Naive thymus-derived CD4-positive, alpha-beta T cell (primary cell): ENCODE results near the gene PTBP3. TPM values are rescaled to one million over a fixed set of nuclear protein-coding genes. Genes with fewer than 3 reads are reported as not detected.
"Not testable (repeated sequence)": the region's sequence is repeated elsewhere in the genome, so short reads cannot be mapped to it uniquely, and the experiment has no call there.

Source experiments
- ATAC-seq: fragments of 150-1000 bp; cut with Tn5 transposase; 2 replicates; pipeline ENCODE4 v1.10.0; 2021; ENCODE audit warnings: mild to moderate bottlenecking, moderate library complexity
- CTCF ChIA-PET: fragments of 350-600 bp; sonication (Branson Sonifier 250); formaldehyde crosslinking; loops from one replicate; lab custom pipeline; 2021; ENCODE audit warnings: antibody characterized with exemption; lab: Charles Lee
- POLR2A ChIA-PET: fragments of 350-600 bp; sonication (Branson Sonifier 250); formaldehyde crosslinking; loops from one replicate; lab custom pipeline; 2021; ENCODE audit warnings: antibody characterized with exemption, inconsistent platforms; lab: Charles Lee
- DNase-seq, 9 donors: peaks; one replicate each; pipeline versions ENCODE4 v3.0.0 to v3.0.0-alpha.2; 2020 to 2022; ENCODE audit warnings: mixed read lengths in 1 of 9
- H3K27ac ChIP-seq: one replicate; pipeline ENCODE4 v1.7.0; 2013; ENCODE audit warnings: mild to moderate bottlenecking, low read depth, low read length, moderate library complexity
- H3K27me3 ChIP-seq, 2 donors: one replicate each; pipeline ENCODE4 v1.7.0; 2013; ENCODE audit warnings: low read length in 2 of 2, mild to moderate bottlenecking in 2 of 2, moderate library complexity in 2 of 2; ENCODE audit not compliant: control insufficient read depth in 2 of 2, insufficient read depth in 2 of 2
- H3K36me3 ChIP-seq, 3 experiments: 1 replicate in 2 of 3; 2 replicates in 1 of 3; pipeline ENCODE4 v1.7.0; 2013; ENCODE audit warnings: low read length in 3 of 3, mild to moderate bottlenecking in 3 of 3, moderate library complexity in 1 of 3; ENCODE audit not compliant: insufficient read depth in 3 of 3, control insufficient read depth in 2 of 3
- H3K4me1 ChIP-seq, 2 donors: one replicate each; pipeline ENCODE4 v1.7.0; 2013; ENCODE audit warnings: low read length in 2 of 2, mild to moderate bottlenecking in 2 of 2, moderate library complexity in 1 of 2; ENCODE audit not compliant: control insufficient read depth in 2 of 2, insufficient read depth in 2 of 2
- H3K4me3 ChIP-seq: 2 replicates; pipeline ENCODE4 v1.7.0; 2013; ENCODE audit warnings: mild to moderate bottlenecking, low read length
- H3K9me3 ChIP-seq, 3 experiments: 1 replicate in 2 of 3; 2 replicates in 1 of 3; pipeline ENCODE4 v1.7.0; 2013; ENCODE audit warnings: low read length in 3 of 3; ENCODE audit not compliant: control insufficient read depth in 2 of 3
- H3K27ac Mint-ChIP-seq, 9 donors: one replicate each; pipeline ENCODE4 v1.8.0; 2020 to 2022; ENCODE audit warnings: mixed read lengths in 9 of 9, mild to moderate bottlenecking in 8 of 9, moderate library complexity in 5 of 9, inconsistent platforms in 2 of 9
- H3K27me3 Mint-ChIP-seq, 5 donors: one replicate each; pipeline ENCODE4 v1.8.0; 2021 to 2022; ENCODE audit warnings: mixed read lengths in 5 of 5, mild to moderate bottlenecking in 1 of 5
- H3K36me3 Mint-ChIP-seq, 5 donors: one replicate each; pipeline ENCODE4 v1.8.0; 2020 to 2022; ENCODE audit warnings: mixed read lengths in 5 of 5, mild to moderate bottlenecking in 3 of 5, inconsistent platforms in 1 of 5
- H3K4me1 Mint-ChIP-seq, 7 donors: one replicate each; pipeline ENCODE4 v1.8.0; 2020 to 2022; ENCODE audit warnings: mixed read lengths in 7 of 7, mild to moderate bottlenecking in 3 of 7, inconsistent platforms in 1 of 7
- H3K4me3 Mint-ChIP-seq, 10 donors: one replicate each; pipeline ENCODE4 v1.8.0; 2020 to 2022; ENCODE audit warnings: mild to moderate bottlenecking in 10 of 10, mixed read lengths in 10 of 10, moderate library complexity in 6 of 10, inconsistent platforms in 2 of 10
- H3K9me3 Mint-ChIP-seq, 11 donors: one replicate each; pipeline ENCODE4 v1.8.0; 2020 to 2022; ENCODE audit warnings: mixed read lengths in 11 of 11, mild to moderate bottlenecking in 4 of 11, inconsistent platforms in 1 of 11, moderate library complexity in 1 of 11
- intact Hi-C, 2 donors: fragments of 100-400 bp; cut with micrococcal nuclease; formaldehyde crosslinking; loops; one replicate each; pipeline ENCODE4 v1.15.1; 2023
- polyA plus RNA-seq, 2 donors: library from polyadenylated mRNA; unstranded; fragments of 300-500 nt; fragmentation: Illumina TruSeq; gene quantifications; one replicate each; pipeline ENCODE4 v1.2.3, GENCODE V29; 2021
- total RNA-seq, 6 experiments: library from RNA in 5 of 6; stranded (reverse) in 5 of 6; gene quantifications; 1 replicate in 5 of 6; 2 replicates in 1 of 6; pipeline ENCODE4 v1.2.3 and lab custom pipeline; 2021 to 2026

PTBP3 gene
- total and polyA plus RNA-seq, 7 experiments from 2014 or later, result 28.8 to 148 (median 117) TPM

DNA sequence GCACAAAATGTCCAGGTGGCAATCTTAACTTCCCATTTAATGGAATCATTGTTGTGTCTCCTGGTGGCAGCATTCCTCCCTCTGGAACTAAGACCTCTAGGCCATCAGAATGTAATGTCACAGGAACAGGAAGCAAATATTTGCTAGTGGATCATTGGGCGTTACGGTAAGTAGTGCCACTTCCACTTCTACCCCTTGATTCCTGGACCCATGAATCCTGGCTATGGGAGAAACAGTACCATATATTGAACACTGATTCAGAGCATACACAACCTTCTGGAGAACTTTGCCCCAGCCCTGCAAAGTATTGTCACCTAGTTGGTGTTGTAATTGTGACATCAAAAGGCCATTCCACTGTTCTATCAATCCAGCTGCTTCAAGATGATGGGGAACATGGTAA, 40.8 kb upstream of the PTBP3 start:
- POLR2A ChIA-PET, H3K36me3 ChIP-seq, H3K9me3 ChIP-seq, H3K4me3 Mint-ChIP-seq, H3K4me3 ChIP-seq, H3K27me3 ChIP-seq, DNase-seq, H3K27ac ChIP-seq, CTCF ChIA-PET, H3K27ac Mint-ChIP-seq, H3K27me3 Mint-ChIP-seq, ATAC-seq: not testable (repeated sequence)
- Mint-ChIP-seq H3K9me3 (peaks cover 0 to 44% (median 13%) of the 10 kb centered on the region in 11 donors), H3K36me3 (peaks cover 10 to 40% (median 27%) of the 10 kb centered on the region in 5 donors), H3K4me1 (peaks cover 8 to 29% (median 26%) of the 10 kb centered on the region in 7 donors)
- intact Hi-C loops, result loop anchor here (10.0 kb wide), 3 partner anchors 421 to 889 kb away; partner anchors contain the start of gene ECPAS (in 1 of the 2)
- H3K4me1 ChIP-seq, result peaks cover 8 to 14% of the 10 kb centered on the region in 2 donors

DNA sequence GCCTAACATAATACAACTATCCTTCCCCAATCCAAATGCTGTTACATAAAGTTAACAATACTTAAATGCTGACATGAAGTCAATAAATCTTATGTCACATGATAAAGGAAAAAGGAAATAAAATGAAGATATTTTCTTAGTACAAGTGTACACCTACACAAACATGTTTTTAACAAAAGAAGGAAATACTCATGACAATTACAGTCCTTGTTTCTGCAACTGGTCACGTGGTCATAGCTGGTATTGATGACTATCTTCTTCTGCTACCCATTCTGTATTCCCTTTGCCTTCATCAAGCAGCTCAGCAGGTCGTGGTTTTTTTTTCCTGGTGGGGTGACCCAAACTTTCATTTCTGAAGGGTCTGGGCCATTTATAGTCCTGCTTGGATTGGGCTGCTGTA, 40.2 kb upstream of the PTBP3 start:
- CTCF ChIA-PET, result not testable (repeated sequence)
- intact Hi-C loops, result loop anchor here (10.0 kb wide), 3 partner anchors 421 to 889 kb away; partner anchors contain the start of gene ECPAS (in 1 of the 2)

DNA sequence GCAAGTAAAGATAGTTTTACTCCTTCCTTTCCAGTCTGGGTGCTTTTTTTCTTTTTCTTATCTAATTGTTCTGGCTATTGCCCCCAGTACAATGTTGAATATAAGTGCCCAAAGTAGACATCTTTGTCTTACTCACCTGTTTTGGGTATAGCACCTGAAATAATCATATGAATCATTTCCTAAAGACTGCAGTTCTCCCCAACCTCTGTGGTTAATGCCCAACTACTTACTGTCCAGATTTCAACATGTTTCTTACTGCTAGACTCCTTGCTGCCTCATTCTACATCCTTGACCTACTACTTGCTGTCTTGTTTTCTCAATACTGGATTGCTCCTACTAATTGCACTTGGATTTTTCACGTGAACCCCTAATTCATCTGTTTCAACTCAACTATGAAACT, 37.6 kb upstream of the PTBP3 start:
- intact Hi-C loops, result loop anchor here (10.0 kb wide), 3 partner anchors 424 to 886 kb away; partner anchors contain the start of gene ECPAS (in 1 of the 2)
- POLR2A ChIA-PET, result interaction anchor here (0.7 to 1.1 kb wide), 2 partner anchors 15 to 17 kb away, joined by 4 to 5 read pairs; no protein-coding TSS in a partner anchor
- no peak overlapping the region for H3K27ac Mint-ChIP-seq

More for the DNA sequence above, 40.2 kb upstream of the PTBP3 start:
- Histone ChIP-seq H3K9me3 (peaks cover 0 to 11% (median 0%) of the 10 kb centered on the region in 3 experiments), H3K4me1 (peaks cover 8 to 14% of the 10 kb centered on the region in 2 donors)
- POLR2A ChIA-PET, H3K27ac Mint-ChIP-seq, DNase-seq, H3K27me3 ChIP-seq, H3K4me3 ChIP-seq, H3K4me3 Mint-ChIP-seq, ATAC-seq, H3K27ac ChIP-seq, H3K36me3 ChIP-seq, H3K27me3 Mint-ChIP-seq: not testable (repeated sequence)
- Mint-ChIP-seq H3K4me1 (peaks cover 8 to 25% (median 23%) of the 10 kb centered on the region in 7 donors), H3K36me3 (peaks cover 10 to 42% (median 30%) of the 10 kb centered on the region in 5 donors), H3K9me3 (peaks cover 0 to 49% (median 13%) of the 10 kb centered on the region in 11 donors)

DNA sequence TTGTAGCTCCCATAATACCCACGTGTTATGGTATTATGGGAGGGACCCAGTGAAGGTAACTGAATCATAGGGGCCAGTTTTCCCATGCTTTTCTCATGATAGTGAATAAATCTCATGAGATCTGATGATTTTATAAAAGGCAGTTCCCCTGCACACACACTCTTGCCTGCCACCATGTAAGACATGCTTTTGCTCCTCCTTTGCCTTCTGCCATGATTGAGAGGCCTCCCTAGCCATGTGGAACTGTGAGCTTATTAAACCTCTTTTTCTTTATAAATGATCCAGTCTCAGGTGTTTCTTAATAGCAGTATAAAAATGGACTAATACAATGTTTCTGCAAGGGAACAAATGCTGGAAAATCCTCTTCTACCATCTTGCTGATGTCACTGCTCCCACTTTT, 36.4 kb upstream of the PTBP3 start:
- CTCF ChIA-PET, result no interaction called here
- no peak for DNase-seq
- intact Hi-C loops, result loop anchor here (10.0 kb wide), 3 partner anchors 425 to 885 kb away; partner anchors contain the start of gene ECPAS (in 1 of the 2)

More for the DNA sequence above, 37.6 kb upstream of the PTBP3 start:
- no peak overlapping the region for H3K27ac ChIP-seq
- DNase-seq (no peak), ATAC-seq (no peak)
- peaks cover 0 to 5% (median 0%) of the 10 kb centered on the region in 7 donors for H3K4me1 Mint-ChIP-seq
- CTCF ChIA-PET, result interaction anchor here (0.6 kb wide), 2 partner anchors 36 to 385 kb away, joined by 3 to 4 read pairs; no protein-coding TSS in a partner anchor
- no peaks in the 10 kb centered on the region for H3K27me3 Mint-ChIP-seq
- no peaks in the 10 kb centered on the region for H3K36me3 ChIP-seq
- H3K36me3 Mint-ChIP-seq, result peaks cover 13 to 42% (median 33%) of the 10 kb centered on the region in 5 donors
- no peaks in the 10 kb centered on the region for H3K4me1 ChIP-seq
- no peaks in the 10 kb centered on the region for H3K27me3 ChIP-seq
- no peak overlapping the region for H3K4me3 ChIP-seq
- H3K9me3 ChIP-seq, result peaks cover 0 to 17% (median 0%) of the 10 kb centered on the region in 3 experiments
- H3K4me3 Mint-ChIP-seq, result no peak overlapping the region
- peaks cover 0 to 71% (median 20%) of the 10 kb centered on the region in 11 donors for H3K9me3 Mint-ChIP-seq

DNA sequence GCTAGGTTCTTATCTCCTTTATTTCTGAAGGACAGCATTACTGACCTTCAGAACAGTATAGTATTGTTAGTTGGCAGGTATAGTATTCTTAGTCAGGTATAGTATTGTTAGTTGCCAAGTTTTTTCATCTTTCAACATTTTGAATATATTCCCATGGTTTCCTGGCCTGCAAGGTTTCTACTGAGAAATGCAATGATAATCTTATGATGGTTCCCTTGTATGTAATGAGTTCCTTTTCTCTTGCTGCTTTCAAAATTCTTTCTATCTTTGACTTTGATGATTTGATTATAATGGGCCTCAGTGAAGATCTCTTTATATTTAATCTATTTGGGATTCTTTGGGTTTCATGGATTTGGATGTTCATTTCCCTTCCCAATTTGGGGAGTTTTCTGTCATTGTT, 34.0 kb upstream of the PTBP3 start:
- H3K36me3 ChIP-seq, result no peaks in the 10 kb centered on the region
- ChIA-PET CTCF (interaction anchor here (0.7 to 0.8 kb wide), 2 partner anchors 77 to 115 kb away, joined by 3 to 4 read pairs; no protein-coding TSS in a partner anchor), POLR2A (no interaction called here)
- H3K4me3 Mint-ChIP-seq, result no peak overlapping the region
- no peak overlapping the region for H3K27ac ChIP-seq
- peaks cover 11 to 20% (median 13%) of the 10 kb centered on the region in 5 donors for H3K36me3 Mint-ChIP-seq
- H3K4me1 ChIP-seq, result no peaks in the 10 kb centered on the region
- DNase-seq, result no peak
- H3K9me3 Mint-ChIP-seq, result peaks cover 9 to 67% (median 26%) of the 10 kb centered on the region in 11 donors
- peaks cover 0 to 17% (median 0%) of the 10 kb centered on the region in 3 experiments for H3K9me3 ChIP-seq
- H3K27ac Mint-ChIP-seq, result no peak overlapping the region
- no peak for ATAC-seq
- H3K4me3 ChIP-seq, result no peak overlapping the region
- intact Hi-C loops, result no loop called here
- no peaks in the 10 kb centered on the region for H3K27me3 ChIP-seq
- H3K4me1 Mint-ChIP-seq, result no peaks in the 10 kb centered on the region
- H3K27me3 Mint-ChIP-seq, result peaks cover 0 to 21% (median 8%) of the 10 kb centered on the region in 5 donors

More for the DNA sequence above, 36.4 kb upstream of the PTBP3 start:
- Mint-ChIP-seq H3K27me3 (peaks cover 0 to 8% (median 4%) of the 10 kb centered on the region in 5 donors), H3K4me1 (peaks cover 0 to 2% (median 0%) of the 10 kb centered on the region in 7 donors), H3K9me3 (peaks cover 9 to 79% (median 29%) of the 10 kb centered on the region in 11 donors), H3K27ac (no peak overlapping the region), H3K36me3 (peaks cover 13 to 35% (median 25%) of the 10 kb centered on the region in 5 donors), H3K4me3 (no peak overlapping the region)
- Histone ChIP-seq H3K4me1 (no peaks in the 10 kb centered on the region), H3K9me3 (peaks cover 0 to 17% (median 0%) of the 10 kb centered on the region in 3 experiments), H3K36me3 (no peaks in the 10 kb centered on the region), H3K27ac (no peak overlapping the region), H3K4me3 (no peak overlapping the region), H3K27me3 (no peaks in the 10 kb centered on the region)
- no peak for ATAC-seq
- POLR2A ChIA-PET, result interaction anchor here (1.0 kb wide), 1 partner anchor 9 kb away, joined by 3 read pairs; no protein-coding TSS in a partner anchor

DNA sequence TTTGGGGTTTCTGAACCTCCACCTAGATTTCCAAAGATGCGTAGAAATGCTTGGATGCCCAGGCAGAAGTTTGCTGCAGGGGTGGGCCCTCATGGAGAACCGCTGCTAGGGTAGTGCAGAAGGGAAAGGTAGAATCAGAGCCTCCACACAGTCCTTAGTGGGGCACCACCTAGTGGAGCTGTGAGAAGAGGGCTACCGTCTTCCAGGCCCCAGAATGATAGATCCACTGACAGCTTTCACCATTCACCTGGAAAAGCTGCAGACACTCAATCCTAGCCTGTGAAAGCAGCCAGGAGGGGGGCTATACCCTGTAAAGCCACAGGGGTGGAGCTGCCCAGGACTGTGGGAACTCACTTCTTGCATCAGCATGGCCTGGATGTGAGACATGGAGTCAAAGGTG, 33.2 kb upstream of the PTBP3 start:
- H3K9me3 Mint-ChIP-seq, result peaks cover 9 to 61% (median 24%) of the 10 kb centered on the region in 11 donors
- ATAC-seq (no peak), DNase-seq (no peak)
- H3K27ac Mint-ChIP-seq, result no peak overlapping the region
- Histone ChIP-seq H3K4me1 (peaks cover 0 to 2% of the 10 kb centered on the region in 2 donors), H3K9me3 (peaks cover 0 to 17% (median 0%) of the 10 kb centered on the region in 3 experiments), H3K27me3 (no peaks in the 10 kb centered on the region), H3K4me3 (no peak overlapping the region), H3K36me3 (no peaks in the 10 kb centered on the region), H3K27ac (no peak overlapping the region)
- ChIA-PET POLR2A (interaction anchor here (1.0 to 1.2 kb wide), 2 partner anchors 263 to 270 kb away, joined by 3 to 4 read pairs; no protein-coding TSS in a partner anchor), CTCF (interaction anchor here (0.7 to 0.8 kb wide), 2 partner anchors 78 to 116 kb away, joined by 3 to 4 read pairs; no protein-coding TSS in a partner anchor)
- H3K4me3 Mint-ChIP-seq, result no peak overlapping the region
- intact Hi-C loops, result no loop called here
- peaks cover 0 to 22% (median 9%) of the 10 kb centered on the region in 5 donors for H3K27me3 Mint-ChIP-seq
- peaks cover 0 to 2% (median 0%) of the 10 kb centered on the region in 7 donors for H3K4me1 Mint-ChIP-seq
- peaks cover 10 to 19% (median 13%) of the 10 kb centered on the region in 5 donors for H3K36me3 Mint-ChIP-seq
